ENCODE measurements around the gene CTDP1. TPM values are rescaled to one million over a fixed set of nuclear protein-coding genes. Genes with fewer than 3 reads are reported as not detected.

Gene CTDP1
- total RNA-seq, 1 donor from 2014 or later, result 22.8 TPM

DNA sequence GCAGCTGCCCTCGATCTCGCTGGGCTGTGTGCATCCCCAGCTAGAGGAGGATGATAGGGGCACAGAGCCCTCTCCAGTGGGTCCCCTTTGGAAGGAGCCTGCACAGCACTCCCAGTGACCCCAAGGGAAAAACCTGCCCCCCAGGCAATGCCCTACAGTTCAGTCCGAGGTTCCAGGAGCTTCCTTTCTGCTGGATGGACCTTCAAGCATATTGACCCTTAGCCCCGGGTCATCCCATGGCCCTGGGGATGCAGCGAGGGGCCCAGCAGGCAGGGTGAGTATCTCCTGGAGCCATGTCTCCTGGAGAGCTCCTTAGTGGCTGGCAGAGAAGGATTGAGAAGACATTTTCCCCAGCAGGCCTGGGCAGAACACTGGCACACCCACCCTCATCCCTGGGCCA is 45.4 kb upstream of the CTDP1 start:
- H3K27me3 Mint-ChIP-seq (ENCODE audit: low read depth), result no peaks in the 10 kb centered on the region
- no peak for DNase-seq (ENCODE audit: low read depth, low spot score)
- no peaks in the 10 kb centered on the region for H3K36me3 Mint-ChIP-seq (ENCODE audit: low read depth)
- H3K27ac Mint-ChIP-seq (ENCODE audit: unreplicated experiment), result no peak overlapping the region
- no peaks in the 10 kb centered on the region for H3K4me1 Mint-ChIP-seq
- TF ChIP-seq, protein P1, sequence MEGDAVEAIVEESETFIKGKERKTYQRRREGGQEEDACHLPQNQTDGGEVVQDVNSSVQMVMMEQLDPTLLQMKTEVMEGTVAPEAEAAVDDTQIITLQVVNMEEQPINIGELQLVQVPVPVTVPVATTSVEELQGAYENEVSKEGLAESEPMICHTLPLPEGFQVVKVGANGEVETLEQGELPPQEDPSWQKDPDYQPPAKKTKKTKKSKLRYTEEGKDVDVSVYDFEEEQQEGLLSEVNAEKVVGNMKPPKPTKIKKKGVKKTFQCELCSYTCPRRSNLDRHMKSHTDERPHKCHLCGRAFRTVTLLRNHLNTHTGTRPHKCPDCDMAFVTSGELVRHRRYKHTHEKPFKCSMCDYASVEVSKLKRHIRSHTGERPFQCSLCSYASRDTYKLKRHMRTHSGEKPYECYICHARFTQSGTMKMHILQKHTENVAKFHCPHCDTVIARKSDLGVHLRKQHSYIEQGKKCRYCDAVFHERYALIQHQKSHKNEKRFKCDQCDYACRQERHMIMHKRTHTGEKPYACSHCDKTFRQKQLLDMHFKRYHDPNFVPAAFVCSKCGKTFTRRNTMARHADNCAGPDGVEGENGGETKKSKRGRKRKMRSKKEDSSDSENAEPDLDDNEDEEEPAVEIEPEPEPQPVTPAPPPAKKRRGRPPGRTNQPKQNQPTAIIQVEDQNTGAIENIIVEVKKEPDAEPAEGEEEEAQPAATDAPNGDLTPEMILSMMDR (conservative IDR thresholded peaks at IDR 0.05), result no peak
- H3K9me3 Mint-ChIP-seq, result peaks cover 3% of the 10 kb centered on the region
- no peak overlapping the region for H3K4me3 Mint-ChIP-seq

DNA sequence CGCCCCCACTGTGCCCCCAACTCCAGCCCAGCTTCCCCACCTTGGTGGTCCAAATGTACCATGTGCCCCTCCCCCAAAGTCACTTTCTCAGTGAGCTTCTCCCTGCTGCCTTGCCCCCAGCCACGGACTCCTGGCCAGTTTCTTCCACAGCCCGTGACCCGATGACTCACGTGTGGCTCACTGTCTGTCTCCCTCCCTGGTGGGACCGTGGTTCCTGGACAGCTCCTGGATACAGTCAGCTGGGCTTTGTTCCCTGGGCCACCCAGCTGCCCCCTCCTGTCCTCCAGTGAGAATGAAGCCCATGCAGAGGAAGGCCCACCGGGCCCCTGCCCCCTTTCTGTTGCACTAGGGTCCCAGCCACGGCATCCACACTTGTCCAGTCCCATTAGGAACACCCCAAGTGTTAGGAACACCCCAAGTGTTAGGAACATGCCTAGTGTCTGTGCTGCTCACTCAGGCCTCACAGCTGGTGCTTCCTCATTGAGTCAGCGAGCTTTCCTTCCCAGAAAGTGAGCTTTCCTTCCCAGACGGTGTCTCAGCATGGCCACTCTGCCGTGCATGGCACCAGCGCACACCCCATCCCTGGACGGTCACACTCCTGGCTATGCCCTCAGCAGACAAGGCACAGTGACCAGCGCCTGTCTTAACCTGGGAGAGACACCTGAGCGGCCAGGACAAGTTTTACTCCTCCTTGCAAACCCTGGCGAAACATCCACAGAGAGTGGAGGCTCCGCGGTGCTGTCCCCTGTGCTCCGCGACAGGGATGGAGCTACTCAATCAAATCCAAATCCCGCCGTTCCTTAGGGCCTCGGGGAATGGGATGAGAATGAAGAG is 44.8 kb upstream of the CTDP1 start:
- no peak overlapping the region for H3K4me3 Mint-ChIP-seq
- H3K27ac Mint-ChIP-seq (ENCODE audit: unreplicated experiment), result no peak overlapping the region
- TF ChIP-seq, protein P1 (conservative IDR thresholded peaks at IDR 0.05), result no peak
- H3K36me3 Mint-ChIP-seq (ENCODE audit: low read depth), result no peaks in the 10 kb centered on the region
- H3K9me3 Mint-ChIP-seq, result peaks cover 3% of the 10 kb centered on the region
- no peak for DNase-seq (ENCODE audit: low read depth, low spot score)
- H3K27me3 Mint-ChIP-seq (ENCODE audit: low read depth), result no peaks in the 10 kb centered on the region
- no peaks in the 10 kb centered on the region for H3K4me1 Mint-ChIP-seq

DNA sequence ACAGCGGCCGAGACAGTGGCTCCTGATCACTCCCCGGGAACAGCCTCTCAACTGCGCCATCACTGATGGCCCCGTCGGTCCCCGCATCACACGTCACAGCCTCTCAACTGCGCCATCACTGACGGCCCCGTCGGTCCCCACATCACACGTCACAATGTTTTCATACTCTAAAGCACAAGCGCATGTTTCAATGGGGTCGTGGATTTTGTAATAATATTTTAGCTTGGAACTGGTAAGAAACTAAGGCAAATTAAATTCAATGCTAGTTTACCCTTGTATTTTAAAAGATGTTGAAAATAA is 44.2 kb upstream of the CTDP1 start:
- TF ChIP-seq, protein P1 (conservative IDR thresholded peaks at IDR 0.05), result no peak
- H3K27ac Mint-ChIP-seq (ENCODE audit: unreplicated experiment), result no peak overlapping the region
- H3K4me3 Mint-ChIP-seq, result no peak overlapping the region
- no peak for DNase-seq (ENCODE audit: low read depth, low spot score)
- no peaks in the 10 kb centered on the region for H3K4me1 Mint-ChIP-seq
- H3K27me3 Mint-ChIP-seq (ENCODE audit: low read depth), result no peaks in the 10 kb centered on the region
- peaks cover 3% of the 10 kb centered on the region for H3K9me3 Mint-ChIP-seq
- H3K36me3 Mint-ChIP-seq (ENCODE audit: low read depth), result no peaks in the 10 kb centered on the region

DNA sequence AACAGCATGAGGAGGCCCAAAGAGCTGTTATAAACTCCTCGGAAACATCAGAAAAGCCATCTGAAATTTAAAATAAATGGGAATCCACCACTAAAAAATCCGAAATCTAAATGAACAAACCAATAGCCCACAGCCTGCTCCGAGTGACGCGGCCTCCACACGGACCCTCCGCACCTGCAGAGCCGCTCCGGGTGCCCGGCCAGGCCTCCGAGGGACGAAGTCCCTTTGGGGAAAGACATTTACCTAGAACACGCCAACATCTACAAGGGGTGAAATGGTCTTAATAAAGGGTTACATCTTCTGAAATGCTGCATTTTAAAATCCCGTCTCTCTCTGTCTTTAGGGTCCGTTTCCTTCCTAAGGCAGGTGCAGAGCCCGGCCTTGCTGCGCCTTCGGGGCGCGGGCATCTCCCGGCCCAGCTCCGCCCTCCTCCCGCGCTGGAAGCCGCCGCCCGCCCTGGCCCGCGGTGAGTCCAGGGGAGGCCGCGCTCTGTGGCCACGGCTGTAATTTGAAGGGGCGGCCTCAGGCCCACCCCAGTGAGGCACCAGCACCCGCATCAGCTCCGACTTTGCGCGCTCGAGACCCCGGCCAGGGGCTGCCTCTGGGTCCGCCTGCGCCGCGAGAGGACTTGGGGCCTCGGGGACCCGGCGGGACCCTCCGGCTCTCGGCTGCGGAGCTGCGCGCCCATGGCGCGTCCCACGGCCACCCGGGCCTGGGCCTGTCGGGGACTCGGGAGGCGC is 42.3 kb upstream of the CTDP1 start:
- no peaks in the 10 kb centered on the region for H3K27me3 Mint-ChIP-seq (ENCODE audit: low read depth)
- H3K4me1 Mint-ChIP-seq, result no peaks in the 10 kb centered on the region
- no peak for DNase-seq (ENCODE audit: low read depth, low spot score)
- no peak overlapping the region for H3K27ac Mint-ChIP-seq (ENCODE audit: unreplicated experiment)
- H3K9me3 Mint-ChIP-seq, result peaks cover 3% of the 10 kb centered on the region
- H3K36me3 Mint-ChIP-seq (ENCODE audit: low read depth), result no peaks in the 10 kb centered on the region
- TF ChIP-seq, protein P1 (conservative IDR thresholded peaks at IDR 0.05), result no peak
- H3K4me3 Mint-ChIP-seq, result no peak overlapping the region

DNA sequence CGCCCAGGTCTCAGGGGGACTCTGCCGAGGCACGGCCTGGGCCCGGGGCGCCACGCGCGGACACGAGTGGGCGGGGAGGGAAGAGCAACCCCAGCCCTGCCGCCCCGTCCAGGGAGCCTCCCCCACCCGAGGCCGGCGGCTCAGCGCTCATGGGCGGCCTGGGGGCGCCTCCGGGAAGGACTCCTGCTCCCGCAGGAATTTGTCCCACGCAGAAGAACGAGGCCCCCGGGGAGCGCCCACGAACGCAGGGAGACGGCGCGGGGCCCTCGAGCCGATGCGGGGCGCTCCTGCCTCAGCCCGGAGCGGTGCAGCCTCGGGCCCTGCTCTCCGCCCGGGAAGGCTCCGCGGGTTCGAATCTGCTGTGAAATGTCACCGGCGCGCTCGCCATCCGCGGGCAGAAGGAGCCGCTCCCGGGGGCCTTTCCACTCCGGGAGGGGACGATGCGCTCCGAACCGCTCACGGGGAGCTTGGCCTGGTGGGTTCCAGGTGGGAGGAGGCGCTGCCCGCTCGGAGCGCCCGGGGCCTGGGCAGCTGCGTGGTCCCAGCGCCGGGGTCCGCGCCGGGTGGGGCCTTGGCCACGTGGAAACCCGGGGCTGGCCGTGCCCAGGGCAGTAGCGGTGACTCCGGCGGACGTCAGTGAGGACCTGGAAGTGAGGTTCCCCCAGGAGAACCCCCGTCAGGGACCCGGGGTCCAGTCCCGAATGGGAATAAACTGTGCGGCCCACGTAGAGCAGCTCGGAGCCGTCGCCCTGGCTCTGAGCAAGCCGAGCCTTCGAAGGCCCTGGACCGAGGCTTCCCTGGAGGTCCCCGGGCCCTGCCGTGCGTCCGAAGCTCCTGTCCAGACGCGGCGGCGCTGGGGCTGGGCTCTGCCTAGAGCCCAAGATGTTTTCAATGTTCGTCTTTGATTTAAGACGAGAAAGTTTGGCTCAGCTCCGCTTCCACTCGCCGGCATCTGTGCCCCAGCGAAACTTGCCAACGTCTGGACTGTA is 41.4 kb upstream of the CTDP1 start:
- no peaks in the 10 kb centered on the region for H3K4me1 Mint-ChIP-seq
- peaks cover 3% of the 10 kb centered on the region for H3K9me3 Mint-ChIP-seq
- TF ChIP-seq, protein P1 (conservative IDR thresholded peaks at IDR 0.05), result no peak
- no peak for DNase-seq (ENCODE audit: low read depth, low spot score)
- H3K4me3 Mint-ChIP-seq, result no peak overlapping the region
- H3K36me3 Mint-ChIP-seq (ENCODE audit: low read depth), result no peaks in the 10 kb centered on the region
- no peaks in the 10 kb centered on the region for H3K27me3 Mint-ChIP-seq (ENCODE audit: low read depth)
- no peak overlapping the region for H3K27ac Mint-ChIP-seq (ENCODE audit: unreplicated experiment)
